Measurements from ENCODE around the gene LEP.
"Not testable (repeated sequence)": the region's sequence is repeated elsewhere in the genome, so short reads cannot be mapped to it uniquely, and the experiment has no call there.

The LEP gene

GRCh38 chr7:128219636-128220035 lies 21.4 kb upstream of the LEP start:
- no peak for TF ChIP-seq POLR2A (IDR thresholded peaks at IDR 0.05; ENCODE audit: low read length)
- no peak for TF ChIP-seq GATA1 (IDR thresholded peaks at IDR 0.05; ENCODE audit: low read depth, low read length)
- no peak for DNase-seq

DNA sequence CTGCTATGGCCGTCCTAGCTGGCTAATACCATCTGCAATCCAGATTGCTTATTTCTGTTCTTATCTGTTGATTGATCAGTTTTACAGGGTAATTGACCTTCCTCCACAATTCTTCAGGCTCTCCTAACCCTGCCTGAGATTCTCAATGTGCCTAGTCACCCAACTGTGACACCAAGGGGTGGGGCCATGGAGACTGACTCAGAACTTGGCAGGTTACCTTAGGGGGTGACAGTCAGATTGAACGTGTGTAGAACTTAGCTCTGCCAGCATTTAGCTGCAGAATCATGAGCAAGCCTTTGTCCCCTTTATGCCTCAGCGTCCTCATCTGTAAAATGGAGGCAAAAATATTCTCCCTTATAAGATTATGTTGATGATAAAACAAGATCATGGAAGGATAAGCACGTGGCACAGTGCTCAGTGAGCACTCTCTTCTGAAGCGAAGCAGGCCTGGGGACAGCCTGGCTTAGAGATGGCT lies 19.1 kb upstream of the LEP start:
- DNase-seq, result peak; percentile 56 to 84
- no peak for TF ChIP-seq POLR2A (IDR thresholded peaks at IDR 0.05; ENCODE audit: low read length)

GRCh38 chr7:128226132-128226980 lies 14.7 kb upstream of the LEP start:
- no peak for TF ChIP-seq POLR2A (IDR thresholded peaks at IDR 0.05; ENCODE audit: low read length)
- DNase-seq, result no peak

GRCh38 chr7:128227271-128227670 lies 13.8 kb upstream of the LEP start:
- DNase-seq, result no peak
- TF ChIP-seq POLR2A (IDR thresholded peaks at IDR 0.05; ENCODE audit: low read length), result no peak
- no peak for TF ChIP-seq GATA1 (IDR thresholded peaks at IDR 0.05; ENCODE audit: low read depth, low read length)

GRCh38 chr7:128231021-128231420 lies 10.1 kb upstream of the LEP start:
- TF ChIP-seq GATA1 (IDR thresholded peaks at IDR 0.05; ENCODE audit: low read depth, low read length) (no peak), POLR2A (IDR thresholded peaks at IDR 0.05; ENCODE audit: low read length) (no peak)
- DNase-seq, result no peak

GRCh38 chr7:128231677-128232076 lies 9.4 kb upstream of the LEP start:
- DNase-seq, result no peak
- TF ChIP-seq GATA1 (IDR thresholded peaks at IDR 0.05; ENCODE audit: low read depth, low read length) (no peak), POLR2A (IDR thresholded peaks at IDR 0.05; ENCODE audit: low read length) (no peak)

DNA sequence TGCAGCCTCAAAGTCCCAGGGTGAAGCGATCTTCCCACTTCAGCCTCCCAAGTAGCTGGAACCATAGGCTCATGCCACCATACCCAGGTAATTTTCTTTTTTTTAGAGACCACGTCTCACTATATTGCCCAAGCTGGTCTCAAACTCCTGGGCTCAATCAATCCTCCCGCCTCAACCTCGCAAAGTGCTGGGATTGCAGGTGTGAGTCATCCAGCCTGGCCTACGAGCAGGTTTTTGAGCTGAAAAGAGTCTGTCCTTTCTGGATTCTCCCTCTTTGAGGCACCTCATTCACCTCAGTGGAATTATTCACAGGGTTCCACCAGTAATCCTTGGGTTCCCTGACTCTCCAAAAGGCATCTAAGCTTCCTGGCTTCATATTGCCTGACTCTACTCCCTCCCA lies 7.6 kb upstream of the LEP start:
- no peak for TF ChIP-seq GATA1 (IDR thresholded peaks at IDR 0.05; ENCODE audit: low read depth, low read length)
- TF ChIP-seq POLR2A (IDR thresholded peaks at IDR 0.05; ENCODE audit: low read length), result no peak
- DNase-seq, result no peak

DNA sequence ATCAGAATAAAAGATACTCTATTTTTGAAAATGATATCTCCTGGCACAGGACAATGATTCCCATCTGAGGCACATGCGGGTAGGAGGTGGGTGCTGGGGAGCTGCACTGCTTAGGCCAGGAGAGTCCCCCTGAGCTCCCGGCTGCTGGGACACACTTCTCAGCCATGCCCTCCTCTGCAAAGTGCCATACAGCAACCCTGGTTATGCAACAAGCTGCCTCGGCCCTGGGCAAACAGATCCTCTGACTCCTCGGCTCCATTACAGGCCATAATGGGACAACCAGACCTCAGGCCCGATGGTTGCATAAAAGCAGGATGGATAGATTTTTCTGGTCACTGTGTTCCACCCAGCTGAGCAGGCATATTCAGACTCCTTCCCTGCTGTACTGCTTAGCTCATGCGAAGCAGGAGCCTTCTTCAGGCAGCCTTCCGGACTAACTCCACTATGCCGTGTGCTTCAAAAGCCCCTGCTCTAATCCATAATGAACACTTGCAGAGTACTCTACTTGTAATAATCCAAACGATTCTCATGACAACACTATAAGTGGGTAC lies 6.5 kb upstream of the LEP start:
- no peak for TF ChIP-seq GATA1 (IDR thresholded peaks at IDR 0.05; ENCODE audit: low read depth, low read length)
- no peak for TF ChIP-seq POLR2A (IDR thresholded peaks at IDR 0.05; ENCODE audit: low read length)
- no peak for DNase-seq

- TF ChIP-seq POLR2A (IDR thresholded peaks at IDR 0.05; ENCODE audit: low read length) (no peak), GATA1 (IDR thresholded peaks at IDR 0.05; ENCODE audit: low read depth, low read length) (no peak)
Observed at GRCh38 chr7:128235471-128235870, 5.6 kb upstream of the LEP start.

GRCh38 chr7:128236924-128237586 lies 4.0 kb upstream of the LEP start:
- peak; percentile 73 to 77 for DNase-seq
- no peak for TF ChIP-seq GATA1 (IDR thresholded peaks at IDR 0.05; ENCODE audit: low read depth, low read length)
- TF ChIP-seq POLR2A (IDR thresholded peaks at IDR 0.05; ENCODE audit: low read length), result no peak

More at GRCh38 chr7:128235471-128235870, 5.6 kb upstream of the LEP start:
- no peak for DNase-seq

DNA sequence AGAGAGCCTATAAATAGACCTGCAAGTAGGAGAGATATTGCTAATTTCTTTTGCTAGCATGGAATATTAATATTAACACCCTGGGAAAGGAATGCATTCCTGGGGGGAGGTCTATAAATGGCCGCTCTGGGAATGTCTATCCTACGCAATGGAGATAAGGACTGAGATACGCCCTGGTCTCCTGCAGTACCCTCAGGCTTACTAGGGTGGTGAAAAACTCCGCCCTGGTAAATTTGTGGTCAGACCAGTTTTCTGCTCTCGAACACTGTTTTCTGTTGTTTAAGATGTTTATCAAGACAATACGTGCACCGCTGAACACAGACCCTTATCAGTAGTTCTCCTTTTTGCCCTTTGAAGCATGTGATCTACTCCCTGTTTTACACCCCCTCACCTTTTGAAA lies 1.9 kb upstream of the LEP start:
- DNase-seq, result not testable (repeated sequence)

- TF ChIP-seq POLR2A (IDR thresholded peaks at IDR 0.05; ENCODE audit: low read length) (no peak), GATA1 (IDR thresholded peaks at IDR 0.05; ENCODE audit: low read depth, low read length) (no peak)
- DNase-seq, result no peak
Observed at GRCh38 chr7:128242661-128243060, 1.6 kb downstream of the LEP start.

- no peak for DNase-seq
- TF ChIP-seq GATA1 (IDR thresholded peaks at IDR 0.05; ENCODE audit: low read depth, low read length), result no peak
- no peak for TF ChIP-seq POLR2A (IDR thresholded peaks at IDR 0.05; ENCODE audit: low read length)
Observed at GRCh38 chr7:128243273-128243672, 2.2 kb downstream of the LEP start.

GRCh38 chr7:128244861-128245260 lies 3.8 kb downstream of the LEP start:
- no peak for DNase-seq
- no peak for TF ChIP-seq POLR2A (IDR thresholded peaks at IDR 0.05; ENCODE audit: low read length)
- no peak for TF ChIP-seq GATA1 (IDR thresholded peaks at IDR 0.05; ENCODE audit: low read depth, low read length)

GRCh38 chr7:128247108-128247507 lies 6.0 kb downstream of the LEP start:
- TF ChIP-seq GATA1 (IDR thresholded peaks at IDR 0.05; ENCODE audit: low read depth, low read length), result no peak
- TF ChIP-seq POLR2A (IDR thresholded peaks at IDR 0.05; ENCODE audit: low read length), result no peak
- DNase-seq, result no peak
